ENCODE data around the gene ATL3. TPM values are rescaled to one million over a fixed set of nuclear protein-coding genes. Genes with fewer than 3 reads are reported as not detected.

Gene ATL3
- total and polyA plus RNA-seq, 2 donors (not counting 1 experiment from before 2014, with no cell fraction given), result 8.9 to 33.8 TPM

- CTCF ChIA-PET, result no interaction called here
These were observed 61.6 kb downstream of the ATL3 start for GRCh38 chr11:63609536-63609935.

More at GRCh38 chr11:63609536-63609935, 61.6 kb downstream of the ATL3 start:
- no peaks in the 10 kb centered on the region for H3K79me2 ChIP-seq (ENCODE audit: control insufficient read depth, insufficient read depth, low read length)
- POLR2A ChIA-PET, result no interaction called here
- H3K36me3 ChIP-seq (replicated peaks in 1 of 2; ENCODE audit: control extremely low read depth in 1 of 2, control insufficient read depth in 1 of 2, extremely low read depth in 1 of 2, insufficient read depth in 2 of 2, low read length in 1 of 2), result no peaks in the 10 kb centered on the region
- H2AFZ ChIP-seq (ENCODE audit: insufficient read depth, low read depth, low read length, poor library complexity, severe bottlenecking), result no peak overlapping the region
- WGBS (ENCODE audit: insufficient coverage), result 83% methylated on average over 3 of the region's 4 CpGs
- H3K27ac ChIP-seq (ENCODE audit: low read length in 2 of 2), result no peak overlapping the region
- no peak for DNase-seq
- no peak overlapping the region for H3K4me2 ChIP-seq (replicated peaks; ENCODE audit: low read depth, low read length, poor library complexity, severe bottlenecking)
- H3K4me1 ChIP-seq (ENCODE audit: control insufficient read depth in 2 of 2, insufficient read depth in 2 of 2, low read length in 2 of 2), result peaks cover 13 to 16% of the 10 kb centered on the region in 2 donors
- intact Hi-C loops (cut with micrococcal nuclease), result no loop called here
- no peak overlapping the region for H3K9ac ChIP-seq (ENCODE audit: low read length)
- Mint-ChIP-seq H3K27me3 (peaks cover 17% of the 10 kb centered on the region), H3K27ac (no peak overlapping the region), H3K4me1 (peaks cover 17% of the 10 kb centered on the region), H3K9me3 (ENCODE audit: insufficient read depth) (no peaks in the 10 kb centered on the region), H3K4me3 (no peak overlapping the region)
- H3K27me3 ChIP-seq (replicated peaks in 1 of 4; ENCODE audit: control extremely low read depth in 1 of 4, control insufficient read depth in 3 of 4, insufficient read depth in 4 of 4, low read length in 3 of 4), result peaks cover 0 to 14% (median 6%) of the 10 kb centered on the region in 4 experiments
- no peaks in the 10 kb centered on the region for H4K20me1 ChIP-seq (ENCODE audit: control insufficient read depth, insufficient read depth, low read length, poor library complexity, severe bottlenecking)
- no peak for ATAC-seq (ENCODE audit: low read depth)
- H3K4me3 ChIP-seq (ENCODE audit: control extremely low read depth in 1 of 5, extremely low read depth in 1 of 5, insufficient read depth in 1 of 5, low read depth in 2 of 5, low read length in 4 of 5), result no peak overlapping the region
- H3K9me3 ChIP-seq (ENCODE audit: control extremely low read depth in 1 of 3, control insufficient read depth in 2 of 3, insufficient read depth in 1 of 3, low read length in 2 of 3), result peaks cover 0 to 9% (median 0%) of the 10 kb centered on the region in 3 donors
- TF ChIP-seq CTCF (IDR thresholded peaks at IDR 0.05) (no peak), EZH2 (IDR thresholded peaks at IDR 0.05; ENCODE audit: borderline replicate concordance, insufficient read depth, low read depth, low read length, poor library complexity, severe bottlenecking) (no peak)
